Heart left ventricle (tissue), 16 donors: ENCODE measurements around the gene LSAMP. TPM values are rescaled to one million over a fixed set of nuclear protein-coding genes. Genes with fewer than 3 reads are reported as not detected.

Experiments used
- ATAC-seq, 4 donors: fragments of 200-7000 bp; cut with Tn5 transposase; one replicate each; pipeline ENCODE4 v1.9.1; 2020 to 2022; ENCODE audit warnings: moderate library complexity in 4 of 4, mild to moderate bottlenecking in 3 of 4, moderate number of reproducible peaks in 1 of 4
- DNase-seq, 5 donors: peaks; one replicate each; pipeline ENCODE4 v3.0.0-alpha.2; 2020
- H3K27ac ChIP-seq, 12 donors: fragments of 200-600 bp; sonication (generic) in 4 of 12; one replicate each; pipeline versions ENCODE4 v1.5.0 to v1.8.0; 2016 to 2022; ENCODE audit warnings: mild to moderate bottlenecking in 2 of 12
- H3K27me3 ChIP-seq, 9 donors: fragments of 200-600 bp; sonication (generic) in 2 of 9; one replicate each; pipeline versions ENCODE4 v1.5.1 to v1.8.0; 2016 to 2022; ENCODE audit warnings: mild to moderate bottlenecking in 3 of 9
- H3K36me3 ChIP-seq, 9 donors: fragments of 200-600 bp; sonication (generic) in 2 of 9; one replicate each; pipeline versions ENCODE4 v1.5.0 to v1.8.0; 2018 to 2022; ENCODE audit warnings: mild to moderate bottlenecking in 2 of 9
- H3K4me1 ChIP-seq, 12 donors: fragments of 200-600 bp; sonication (generic) in 4 of 12; one replicate each; pipeline versions ENCODE4 v1.5.0 to v1.8.0; 2016 to 2022; ENCODE audit warnings: mild to moderate bottlenecking in 3 of 12
- H3K4me3 ChIP-seq, 12 donors: fragments of 200-600 bp; sonication (generic) in 4 of 12; one replicate each; pipeline versions ENCODE4 v1.5.0 to v1.8.0; 2017 to 2022; ENCODE audit warnings: mild to moderate bottlenecking in 9 of 12, moderate library complexity in 4 of 12
- H3K9me3 ChIP-seq, 12 donors: fragments of 200-600 bp; sonication (generic) in 4 of 12; one replicate each; pipeline versions ENCODE4 v1.5.0 to v1.8.0; 2016 to 2022; ENCODE audit warnings: mild to moderate bottlenecking in 1 of 12
- CTCF ChIP-seq, 12 donors: fragments of 200-600 bp; sonication (generic) in 4 of 12; IDR thresholded peaks; one replicate each; pipeline versions ENCODE4 v1.5.0 to v1.8.0; 2018 to 2022; ENCODE audit warnings: antibody characterized with exemption in 12 of 12, mild to moderate bottlenecking in 5 of 12
- POLR2A ChIP-seq, 2 donors: fragments of 450-650 bp; IDR thresholded peaks; one replicate each; pipeline ENCODE4 v1.6.1; 2017; ENCODE audit warnings: antibody characterized with exemption in 2 of 2, mild to moderate bottlenecking in 2 of 2, moderate library complexity in 2 of 2
- WGBS, 4 donors: extraction: QIAGEN DNeasy Blood & Tissue Kit in 2 of 4; methylation state at CpG; one replicate each; pipeline versions ENCODE4 v1.1.5 to v1.1.7; 2013 to 2018; 5-methylcytosine and 5-hydroxymethylcytosine counted together
- intact Hi-C, 10 donors: fragments of 100-400 bp; cut with DNase I; formaldehyde crosslinking; loops; one replicate each; pipeline versions ENCODE4 v1.11.1 to v1.14.2; 2022
- polyA plus RNA-seq, 2 donors: library from polyadenylated mRNA; stranded (reverse); fragments of 200-250 nt; gene quantifications; one replicate each; pipeline ENCODE4 v1.2.3, GENCODE V29; 2013
- total RNA-seq, 9 donors: library from RNA; depleted of rRNA in 2 of 9; stranded (reverse); fragments of >200 nt in 2 of 9; fragmentation: NEBNext Ultra II Directional in 3 of 9; extraction: Animal tissue kit (Norgen Biotek cat#: 25700) in 3 of 9; gene quantifications; one replicate each; pipeline versions ENCODE4 v1.1.0 to v1.2.4, GENCODE V29; 2016 to 2023
- donor health status: ischemic (EF 13 %, LVEDD 7.1; RV severe dilation, severe dysfunction).
- donor health status: healthy with polysubstance abuse.
- donor health status: DM: no; HTN: yes; CAD: no.
- donor health status: DM: no; HTN: no; CAD: no.
- donor health status: ischemic (EF 25% LVEDD 6.9; RV normal size, moderate dysfunction).
- donor health status: ischemic (EF 25% LVEDD 5.7; RV mildly dilated, moderate dysfunction).
- donor health status: healthy.
- donor health status: DM: yes; HTN: yes; CAD: no.
- donor health status: ischemic (EF 35%, LVEDD 5.7; RV mildly dilated, moderate dysfunction).
- donor health status: nonischemic (EF 11% LVEDD 7.7; RV severe dilation, severe dysfunction).
- donor health status: DM: yes; HTN: yes; CAD: no.
- donor health status: PGD.
- donor health status: ischemic (EF 29% LVEDD 5.4; RV normal size, mild dysfunction).
- donor health status: nonischemic (EF 23%, LVEDD 6.1; RV moderate dilation, normal function).

LSAMP gene
- total and polyA plus RNA-seq, 11 donors: 1.6 to 52.3 (median 7.2) TPM

DNA sequence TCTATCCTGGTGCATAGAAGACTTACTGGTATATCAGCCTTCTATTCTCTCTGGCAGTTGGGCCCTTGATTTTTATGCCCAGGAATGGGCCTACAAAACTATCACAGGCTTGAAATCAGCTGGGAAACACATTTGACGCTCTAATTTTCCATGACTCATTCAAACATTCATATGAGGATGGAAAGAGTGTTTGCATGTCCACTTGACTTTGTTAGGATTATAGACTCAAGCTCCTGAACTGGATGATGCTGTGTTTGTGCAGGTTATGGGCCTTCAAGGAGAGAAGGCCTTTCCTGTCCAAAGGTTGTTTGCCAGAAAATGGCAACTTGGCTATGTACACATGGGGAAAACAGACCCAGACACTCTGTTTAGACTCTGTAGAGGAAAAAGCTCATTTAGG lies 602.1 kb downstream of the LSAMP start:
- intact Hi-C loops: no loop called here
- ATAC-seq: no peak

GRCh38 chr3:115839246-115839645 lies 606.0 kb downstream of the LSAMP start:
- H3K36me3 ChIP-seq: no peaks in the 10 kb centered on the region
- TF ChIP-seq CTCF (IDR thresholded peaks at IDR 0.05): no peak
- TF ChIP-seq POLR2A (IDR thresholded peaks at IDR 0.05): no peak
- H3K4me3 ChIP-seq: no peak overlapping the region
- H3K4me1 ChIP-seq: no peaks in the 10 kb centered on the region
- H3K27ac ChIP-seq: no peak overlapping the region
- H3K9me3 ChIP-seq: no peaks in the 10 kb centered on the region
- DNase-seq (no peak), ATAC-seq (no peak)
- H3K27me3 ChIP-seq: no peaks in the 10 kb centered on the region
- intact Hi-C loops: no loop called here

More for the DNA sequence above, 602.1 kb downstream of the LSAMP start:
- H3K4me3 ChIP-seq: no peak overlapping the region
- 74 to 100% (median 86%) methylated on average over 1 of the region's 1 CpG for WGBS, 4 donors
- no peak for TF ChIP-seq POLR2A (IDR thresholded peaks at IDR 0.05)
- no peak for TF ChIP-seq CTCF (IDR thresholded peaks at IDR 0.05)
- DNase-seq: no peak
- no peaks in the 10 kb centered on the region for H3K27me3 ChIP-seq
- H3K36me3 ChIP-seq: no peaks in the 10 kb centered on the region
- H3K4me1 ChIP-seq: no peaks in the 10 kb centered on the region
- no peak overlapping the region for H3K27ac ChIP-seq
- no peaks in the 10 kb centered on the region for H3K9me3 ChIP-seq

DNA sequence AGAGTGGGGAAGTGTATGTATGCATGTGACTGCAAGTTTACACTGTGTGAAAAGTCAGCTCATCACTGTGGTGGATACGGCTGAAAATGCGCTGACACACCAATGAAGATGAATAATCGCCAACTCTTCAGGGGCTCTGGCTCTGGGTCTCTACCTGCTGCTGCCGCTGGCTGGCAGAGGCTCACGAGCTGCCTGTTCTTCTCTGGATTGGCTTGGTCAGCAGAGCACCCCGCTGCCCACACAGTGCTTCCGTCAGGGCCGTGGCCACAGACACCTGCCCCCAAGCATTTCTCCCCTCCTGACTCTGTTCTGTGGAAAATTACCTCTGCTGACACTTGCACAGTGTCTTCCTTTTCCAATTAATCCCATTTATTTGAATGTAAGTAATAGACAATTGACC lies 606.5 kb downstream of the LSAMP start:
- intact Hi-C loops: no loop called here
- no peaks in the 10 kb centered on the region for H3K27me3 ChIP-seq
- 92 to 95% (median 93%) methylated on average over 8 of the region's 8 CpGs for WGBS, 4 donors
- DNase-seq (no peak), ATAC-seq (no peak)
- H3K9me3 ChIP-seq: no peaks in the 10 kb centered on the region
- H3K36me3 ChIP-seq: no peaks in the 10 kb centered on the region
- TF ChIP-seq POLR2A (IDR thresholded peaks at IDR 0.05) (no peak), CTCF (IDR thresholded peaks at IDR 0.05) (no peak)
- H3K4me3 ChIP-seq: no peak overlapping the region
- no peak overlapping the region for H3K27ac ChIP-seq
- no peaks in the 10 kb centered on the region for H3K4me1 ChIP-seq

- Histone ChIP-seq H3K27me3 (no peaks in the 10 kb centered on the region), H3K27ac (no peak overlapping the region), H3K9me3 (no peaks in the 10 kb centered on the region), H3K4me1 (peaks cover 0 to 8% (median 0%) of the 10 kb centered on the region in 12 donors), H3K36me3 (no peaks in the 10 kb centered on the region), H3K4me3 (no peak overlapping the region)
- peak; percentile 16 to 60 (median 46) for TF ChIP-seq CTCF (IDR thresholded peaks at IDR 0.05)
- no peak for TF ChIP-seq POLR2A (IDR thresholded peaks at IDR 0.05)
- ATAC-seq (no peak), DNase-seq (no peak)
- WGBS, 4 donors: 60 to 67% (median 61%) methylated on average over 3 of the region's 3 CpGs
- intact Hi-C loops: no loop called here
Observed at GRCh38 chr3:115836944-115837343, 608.3 kb downstream of the LSAMP start.
